Superior temporal gyrus (tissue), 1 donor: Measurements from ENCODE around the gene PRR19.
A peak's percentile ranks its signal among the peaks of the same experiment; 100 is the strongest.
"Not testable (repeated sequence)": the region's sequence is repeated elsewhere in the genome, so short reads cannot be mapped to it uniquely, and the experiment has no call there.

ENCODE experiments used
- DNase-seq: peaks from one replicate; pipeline ENCODE4 v3.0.0-alpha.2; 2016; ENCODE audit errors: extremely low spot score

Gene PRR19

GRCh38 chr19:42301646-42302203 lies at the start of gene PRR19:
PRR19 (plus strand) TSS chr19:42302132; CDS start chr19:42309585, 7,453 bp downstream.
- no peak for DNase-seq

GRCh38 chr19:42252365-42253244 lies 49.3 kb upstream of the PRR19 start:
- peak; percentile 89 for DNase-seq

- DNase-seq: no peak
Observed at GRCh38 chr19:42253245-42254088, 48.5 kb upstream of the PRR19 start.

DNA sequence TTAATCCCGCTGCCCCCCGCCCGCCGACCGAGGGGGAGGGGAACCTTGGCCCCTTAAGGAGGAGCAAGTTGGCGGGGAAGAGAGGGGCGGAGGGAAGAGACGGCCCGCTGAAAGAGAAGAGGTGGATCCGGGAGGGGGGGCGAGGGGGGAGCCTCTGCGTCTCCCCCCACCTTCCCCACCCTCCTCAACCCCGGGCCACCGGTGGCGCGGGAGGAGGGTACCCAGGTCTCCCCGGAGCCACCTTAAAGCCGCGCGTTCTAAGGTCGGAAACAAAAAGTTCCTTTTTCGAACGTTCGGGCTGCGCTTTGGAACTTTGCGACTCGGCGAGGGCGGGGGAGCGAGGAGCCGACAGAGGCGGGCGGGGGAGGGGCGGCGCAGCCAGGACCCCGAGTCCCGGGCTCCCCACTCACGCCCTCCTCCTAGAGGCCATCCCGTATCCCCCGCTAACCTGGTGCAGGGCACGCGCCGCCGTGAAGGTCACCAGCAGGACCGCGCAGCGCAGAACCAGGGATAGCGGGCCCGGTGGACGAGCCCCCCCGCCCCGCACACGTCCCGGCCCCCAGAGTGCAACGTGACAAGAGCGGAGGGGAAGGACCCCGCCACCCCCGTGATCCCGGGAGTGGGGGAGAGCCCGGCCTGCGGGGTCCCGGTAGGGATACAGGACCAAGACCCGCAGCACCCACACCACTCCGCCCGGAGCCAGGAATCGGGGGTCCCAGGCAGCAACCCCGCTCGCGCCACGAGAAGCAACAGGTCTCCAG lies 47.7 kb upstream of the PRR19 start:
- peak; percentile 87 for DNase-seq

DNA sequence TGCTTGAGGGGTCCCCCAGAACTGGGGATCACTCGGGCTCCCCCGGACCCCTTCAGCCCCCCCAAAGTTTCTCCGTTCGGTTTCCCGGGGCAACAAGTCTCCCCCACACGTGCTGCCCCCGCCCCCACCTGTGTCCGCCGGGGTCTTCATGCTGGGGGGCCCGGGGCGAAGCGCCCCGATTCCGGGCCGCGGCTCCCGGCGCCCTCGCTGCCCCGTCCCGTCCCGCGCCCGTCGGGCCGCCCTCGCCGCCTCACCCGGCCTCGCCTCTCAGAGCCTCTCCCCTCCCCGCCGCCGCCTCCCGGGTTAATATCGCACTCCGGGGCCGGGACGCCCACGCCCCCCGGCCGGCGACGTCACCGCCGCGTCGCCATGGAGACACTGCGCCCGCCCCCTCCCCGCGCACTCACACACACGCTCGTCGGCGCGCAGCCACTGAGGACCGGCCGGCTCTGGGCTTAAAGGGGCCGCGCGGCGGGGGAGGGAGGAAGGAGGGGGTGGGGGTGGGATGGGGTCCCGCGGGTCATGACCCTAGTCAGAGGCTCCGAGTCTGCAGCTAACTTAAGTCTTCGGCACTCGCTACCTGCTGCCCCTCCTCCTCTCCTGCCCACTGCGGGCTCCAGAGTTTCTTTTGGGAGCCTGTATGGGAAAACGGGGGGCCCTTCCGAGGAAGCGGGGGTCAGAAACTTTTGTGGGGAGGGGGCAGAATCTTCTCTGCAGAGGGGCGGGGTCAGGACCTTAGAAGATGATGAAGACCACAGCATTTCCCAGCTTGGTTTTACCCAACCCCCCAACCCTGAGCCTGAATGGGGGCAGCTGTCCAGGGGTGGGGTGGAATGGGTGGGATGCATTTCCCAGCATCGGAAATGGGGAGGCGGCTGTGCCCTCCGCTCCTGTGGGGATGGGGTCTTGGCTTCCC lies 46.8 kb upstream of the PRR19 start, which contains the start of gene ERF:
TSS of gene ERF (minus strand) at position 279 of the 916 bp plus-strand sequence. CDS start at position 150, 129 bp downstream.
- DNase-seq: peak; percentile 90

DNA sequence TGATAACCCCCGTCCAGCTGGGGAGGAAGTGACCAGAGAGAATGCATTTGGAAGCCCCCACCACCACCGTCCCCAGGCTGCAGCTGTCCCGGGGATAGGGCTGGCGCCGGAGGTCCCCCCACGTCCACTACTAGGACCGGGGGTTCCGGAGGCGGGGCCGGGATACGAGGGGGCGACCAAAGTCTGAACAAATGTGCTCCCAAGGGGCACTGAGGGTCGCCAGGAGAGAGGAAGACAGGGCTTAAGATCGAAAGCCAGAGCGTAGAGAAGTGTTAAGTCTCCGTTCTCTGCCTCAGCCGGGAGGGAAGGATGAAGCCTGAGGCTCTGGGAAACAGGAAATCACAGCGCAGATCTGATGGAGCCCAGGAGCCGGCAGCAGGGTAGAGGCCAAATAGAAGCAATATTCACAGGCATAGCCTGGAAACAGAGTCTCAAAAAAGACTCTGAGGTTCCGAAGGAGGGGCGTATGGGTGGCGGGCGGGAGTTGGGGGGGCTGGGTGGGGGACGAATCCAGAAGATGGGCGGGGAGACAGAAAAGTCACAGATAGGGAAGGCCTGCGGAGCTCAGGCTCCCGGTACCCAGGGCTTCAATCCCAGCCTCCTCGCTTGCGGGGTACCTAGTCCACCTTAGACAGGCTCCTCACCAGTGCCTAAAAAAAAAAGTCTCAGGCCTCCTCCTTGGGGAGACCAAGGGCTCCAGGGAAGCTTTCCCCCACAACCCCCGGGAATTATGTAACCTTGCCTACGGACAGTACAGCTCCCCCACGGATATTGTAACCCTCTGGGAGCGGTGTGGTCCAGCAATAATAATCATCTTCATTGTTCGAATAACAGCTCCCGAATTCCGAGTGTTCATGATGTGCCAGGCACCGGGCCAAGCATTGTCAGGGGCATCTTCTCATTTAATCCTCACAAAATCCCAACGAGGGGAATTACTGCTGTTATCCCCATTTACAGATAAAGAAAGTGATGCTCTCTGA lies 45.9 kb upstream of the PRR19 start:
- DNase-seq: peak; percentile 80

- DNase-seq: not testable (repeated sequence)
Observed at GRCh38 chr19:42257842-42258241, 44.1 kb upstream of the PRR19 start.

GRCh38 chr19:42261763-42262162 lies 40.2 kb upstream of the PRR19 start:
- DNase-seq: no peak

GRCh38 chr19:42266105-42266504 lies 35.8 kb upstream of the PRR19 start:
- DNase-seq: peak; percentile 3

GRCh38 chr19:42266928-42267603 lies 34.9 kb upstream of the PRR19 start:
- not testable (repeated sequence) for DNase-seq

- DNase-seq: no peak
Observed at GRCh38 chr19:42267644-42268141, 34.2 kb upstream of the PRR19 start.

- peak; percentile 100 for DNase-seq
Observed at GRCh38 chr19:42268142-42268703, 33.7 kb upstream of the PRR19 start.

- DNase-seq: peak; percentile 100
Observed at GRCh38 chr19:42268704-42269477, 33.0 kb upstream of the PRR19 start, which contains the start of gene CIC. CIC (plus strand) TSS chr19:42269252; CDS start chr19:42271784, 2,532 bp downstream.

DNA sequence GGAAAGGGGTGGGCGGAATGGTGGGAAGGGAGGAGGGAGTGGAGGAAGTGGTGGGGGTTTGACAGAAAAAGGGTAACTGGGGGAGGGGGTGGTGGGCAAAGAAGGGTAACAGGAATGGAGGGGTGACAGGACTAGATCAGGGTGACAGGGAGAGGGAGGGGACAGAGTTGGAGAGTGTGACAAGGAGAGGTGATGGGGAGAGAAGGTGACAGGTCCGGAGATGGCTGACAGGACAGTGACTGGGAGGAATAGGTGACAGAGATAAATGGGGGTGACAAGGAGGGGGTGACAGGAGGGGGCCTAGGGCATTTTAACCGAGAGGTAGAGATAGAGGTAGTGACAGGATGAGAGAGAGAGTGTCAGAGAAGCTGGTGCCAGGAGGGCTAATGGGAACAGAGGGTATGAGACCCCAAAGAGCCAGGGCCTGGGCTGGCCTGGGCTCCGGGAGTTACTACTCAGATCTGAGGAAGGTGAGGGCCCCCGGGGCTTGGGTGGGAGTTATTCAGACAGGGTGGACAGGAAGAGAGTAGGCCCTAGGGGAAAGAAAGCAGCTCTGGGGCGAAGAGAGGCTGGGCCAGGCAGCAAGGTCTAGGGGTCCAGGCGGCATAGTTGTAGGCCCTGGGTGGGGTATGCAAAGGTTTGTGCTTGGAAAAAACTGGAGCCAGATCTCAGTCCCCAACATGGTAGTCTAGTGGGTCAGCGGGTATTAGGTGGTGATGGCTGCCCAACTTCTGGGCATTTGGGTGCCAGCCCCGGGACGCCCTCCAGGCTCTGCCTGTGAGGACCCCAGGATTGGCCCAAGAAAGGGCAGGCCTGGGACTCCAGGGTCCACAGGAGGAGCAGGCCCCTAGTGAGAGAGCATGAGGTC lies 32.2 kb upstream of the PRR19 start:
- DNase-seq: no peak

GRCh38 chr19:42270346-42271044 lies 31.4 kb upstream of the PRR19 start:
- DNase-seq: peak; percentile 65
